ENCODE data around the gene APOL3.
"Not testable (repeated sequence)": the region's sequence is repeated elsewhere in the genome, so short reads cannot be mapped to it uniquely, and the experiment has no call there.

Gene APOL3

GRCh38 chr22:36162127-36163034 is 1.8 kb upstream of the APOL3 start:
- no peak for DNase-seq (ENCODE audit: low read depth)
- no peak overlapping the region for H3K4me3 ChIP-seq (ENCODE audit: low read depth, low read length)
- in situ Hi-C loops (cut with HindIII; ENCODE audit: low sequenced_read_pairs): no loop called here
- TF ChIP-seq CTCF (IDR thresholded peaks at IDR 0.05; ENCODE audit: low read depth, low read length, missing control alignments): no peak

GRCh38 chr22:36161793-36162126 is 1.2 kb upstream of the APOL3 start:
- DNase-seq (ENCODE audit: low read depth); in situ Hi-C loops (cut with HindIII; ENCODE audit: low sequenced_read_pairs): not testable (repeated sequence)

GRCh38 chr22:36156515-36157419 is 3.8 kb downstream of the APOL3 start:
- in situ Hi-C loops (cut with HindIII; ENCODE audit: low sequenced_read_pairs): no loop called here
- no peak for TF ChIP-seq CTCF (IDR thresholded peaks at IDR 0.05; ENCODE audit: low read depth, low read length, missing control alignments)
- DNase-seq (ENCODE audit: low read depth): peak; percentile 16

More at GRCh38 chr22:36161793-36162126, 1.2 kb upstream of the APOL3 start:
- not testable (repeated sequence) for H3K4me3 ChIP-seq (ENCODE audit: low read depth, low read length)

GRCh38 chr22:36156119-36156514 is 4.4 kb downstream of the APOL3 start:
- no peak for DNase-seq (ENCODE audit: low read depth)
- TF ChIP-seq CTCF (IDR thresholded peaks at IDR 0.05; ENCODE audit: low read depth, low read length, missing control alignments): no peak
- H3K4me3 ChIP-seq (ENCODE audit: low read depth, low read length): no peak overlapping the region
- in situ Hi-C loops (cut with HindIII; ENCODE audit: low sequenced_read_pairs): no loop called here

More at GRCh38 chr22:36156515-36157419, 3.8 kb downstream of the APOL3 start:
- peak overlapping the region; percentile 4 for H3K4me3 ChIP-seq (ENCODE audit: low read depth, low read length)

- DNase-seq (ENCODE audit: low read depth): no peak
- no peak for TF ChIP-seq CTCF (IDR thresholded peaks at IDR 0.05; ENCODE audit: low read depth, low read length, missing control alignments)
- no peak overlapping the region for H3K4me3 ChIP-seq (ENCODE audit: low read depth, low read length)
- in situ Hi-C loops (cut with HindIII; ENCODE audit: low sequenced_read_pairs): no loop called here
Observed at GRCh38 chr22:36155702-36156101, 4.9 kb downstream of the APOL3 start.

GRCh38 chr22:36154423-36154945 is 6.1 kb downstream of the APOL3 start:
- in situ Hi-C loops (cut with HindIII; ENCODE audit: low sequenced_read_pairs): no loop called here
- no peak for TF ChIP-seq CTCF (IDR thresholded peaks at IDR 0.05; ENCODE audit: low read depth, low read length, missing control alignments)
- no peak overlapping the region for H3K4me3 ChIP-seq (ENCODE audit: low read depth, low read length)
- DNase-seq (ENCODE audit: low read depth): no peak

All from astrocyte of the cerebellum (primary cell).